MCF 10A (cell line): Measurements from ENCODE around the gene C14orf132. TPM values are rescaled to one million over a fixed set of nuclear protein-coding genes. Genes with fewer than 3 reads are reported as not detected.

Experiments
- BruUV-seq: library from RNA; stranded (reverse); fragments of 400-500 nt; replicated peaks from 2 replicates; lab custom pipeline; 2021; lab: Mats Ljungman, UMichigan
- CTCF ChIA-PET: fragments of 300-600 bp; sonication (Branson Sonifier 250); formaldehyde crosslinking; extraction: SDS; loops from one replicate; lab custom pipeline; 2021; ENCODE audit warnings: antibody characterized with exemption, inconsistent platforms; lab: Yijun Ruan, JAX
- POLR2A ChIA-PET: fragments of 300-600, 350-650 bp; sonication (Branson Sonifier 250); formaldehyde crosslinking; extraction: SDS; loops from one replicate; lab custom pipeline; 2020; ENCODE audit warnings: antibody characterized with exemption, inconsistent platforms; lab: Yijun Ruan, JAX
- DNase-seq: peaks from one replicate; pipeline ENCODE4 v3.0.0-alpha.2; 2018; ENCODE audit not compliant: unreplicated experiment
- H3K27ac Mint-ChIP-seq: one replicate; pipeline ENCODE4 v1.8.0; 2022; ENCODE audit warnings: mild to moderate bottlenecking, low read depth, mixed read lengths; ENCODE audit not compliant: unreplicated experiment
- H3K27me3 Mint-ChIP-seq: one replicate; pipeline ENCODE4 v1.8.0; 2022; ENCODE audit warnings: mixed read lengths; ENCODE audit not compliant: insufficient read depth, unreplicated experiment
- H3K36me3 Mint-ChIP-seq: one replicate; pipeline ENCODE4 v1.8.0; 2022; ENCODE audit warnings: mild to moderate bottlenecking, moderate library complexity, mixed read lengths; ENCODE audit not compliant: insufficient read depth, unreplicated experiment
- H3K4me1 Mint-ChIP-seq: one replicate; pipeline ENCODE4 v1.8.0; 2022; ENCODE audit warnings: mixed read lengths; ENCODE audit not compliant: insufficient read depth, unreplicated experiment
- H3K4me3 Mint-ChIP-seq: one replicate; pipeline ENCODE4 v1.8.0; 2022; ENCODE audit warnings: mild to moderate bottlenecking, moderate library complexity, mixed read lengths; ENCODE audit not compliant: unreplicated experiment
- H3K9me3 Mint-ChIP-seq: one replicate; pipeline ENCODE4 v1.8.0; 2022; ENCODE audit warnings: mixed read lengths; ENCODE audit not compliant: unreplicated experiment
- intact Hi-C: fragments of 100-400 bp; cut with micrococcal nuclease; formaldehyde crosslinking; loops from 2 replicates; pipeline ENCODE4 v1.14.1; 2022
- total RNA-seq: library from RNA; stranded (reverse); gene quantifications from 2 replicates; pipeline ENCODE4 v1.2.3, GENCODE V29; 2022
- TF ChIP-seq, protein P1 (sequence below): fragments of 200-600 bp; IDR thresholded peaks from one replicate; pipeline ENCODE4 v1.8.0; 2022; ENCODE audit warnings: antibody characterized with exemption, mild to moderate bottlenecking; ENCODE audit not compliant: unreplicated experiment

Gene C14orf132
- total RNA-seq, 1 experiment from 2014 or later = not detected

- ChIA-PET POLR2A (interaction anchor here (1.4 kb wide), 1 partner anchor 29 kb away, joined by 4 read pairs; no protein-coding TSS in a partner anchor), CTCF (interaction anchor here (0.9 to 8.8 kb wide), 2 partner anchors 35 to 214 kb away, joined by 3 to 188 read pairs; no protein-coding TSS in a partner anchor)
- no peak overlapping the region for H3K27ac Mint-ChIP-seq
- peaks cover 5% of the 10 kb centered on the region for H3K4me1 Mint-ChIP-seq
- peaks cover 7% of the 10 kb centered on the region for H3K36me3 Mint-ChIP-seq
- TF ChIP-seq, protein P1, sequence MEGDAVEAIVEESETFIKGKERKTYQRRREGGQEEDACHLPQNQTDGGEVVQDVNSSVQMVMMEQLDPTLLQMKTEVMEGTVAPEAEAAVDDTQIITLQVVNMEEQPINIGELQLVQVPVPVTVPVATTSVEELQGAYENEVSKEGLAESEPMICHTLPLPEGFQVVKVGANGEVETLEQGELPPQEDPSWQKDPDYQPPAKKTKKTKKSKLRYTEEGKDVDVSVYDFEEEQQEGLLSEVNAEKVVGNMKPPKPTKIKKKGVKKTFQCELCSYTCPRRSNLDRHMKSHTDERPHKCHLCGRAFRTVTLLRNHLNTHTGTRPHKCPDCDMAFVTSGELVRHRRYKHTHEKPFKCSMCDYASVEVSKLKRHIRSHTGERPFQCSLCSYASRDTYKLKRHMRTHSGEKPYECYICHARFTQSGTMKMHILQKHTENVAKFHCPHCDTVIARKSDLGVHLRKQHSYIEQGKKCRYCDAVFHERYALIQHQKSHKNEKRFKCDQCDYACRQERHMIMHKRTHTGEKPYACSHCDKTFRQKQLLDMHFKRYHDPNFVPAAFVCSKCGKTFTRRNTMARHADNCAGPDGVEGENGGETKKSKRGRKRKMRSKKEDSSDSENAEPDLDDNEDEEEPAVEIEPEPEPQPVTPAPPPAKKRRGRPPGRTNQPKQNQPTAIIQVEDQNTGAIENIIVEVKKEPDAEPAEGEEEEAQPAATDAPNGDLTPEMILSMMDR = no peak
- no peaks in the 10 kb centered on the region for H3K9me3 Mint-ChIP-seq
- DNase-seq = no peak
- no peak overlapping the region for H3K4me3 Mint-ChIP-seq
- no peaks in the 10 kb centered on the region for H3K27me3 Mint-ChIP-seq
- intact Hi-C loops = no loop called here
- no TSS peak for BruUV-seq
Measured at GRCh38 chr14:96062010-96062409, 22.8 kb downstream of the C14orf132 start.

- Mint-ChIP-seq H3K27me3 (no peaks in the 10 kb centered on the region), H3K36me3 (peaks cover 7% of the 10 kb centered on the region), H3K9me3 (no peaks in the 10 kb centered on the region), H3K4me3 (no peak overlapping the region), H3K27ac (no peak overlapping the region), H3K4me1 (peaks cover 5% of the 10 kb centered on the region)
- DNase-seq = no peak
- CTCF ChIA-PET = interaction anchor here (0.9 to 8.8 kb wide), 2 partner anchors 35 to 214 kb away, joined by 3 to 188 read pairs; no protein-coding TSS in a partner anchor
- TF ChIP-seq, protein P1 = no peak
- BruUV-seq = no TSS peak
- intact Hi-C loops = no loop called here
- POLR2A ChIA-PET = no interaction called here
Measured at GRCh38 chr14:96062506-96062905, 23.3 kb downstream of the C14orf132 start.

GRCh38 chr14:96064866-96065265 is 25.7 kb downstream of the C14orf132 start:
- intact Hi-C loops = no loop called here
- no peak overlapping the region for H3K27ac Mint-ChIP-seq
- peaks cover 2% of the 10 kb centered on the region for H3K27me3 Mint-ChIP-seq
- TF ChIP-seq, protein P1 = no peak
- peaks cover 5% of the 10 kb centered on the region for H3K4me1 Mint-ChIP-seq
- POLR2A ChIA-PET = no interaction called here
- H3K36me3 Mint-ChIP-seq = peaks cover 7% of the 10 kb centered on the region
- no peak for DNase-seq
- no peaks in the 10 kb centered on the region for H3K9me3 Mint-ChIP-seq
- BruUV-seq = no TSS peak
- CTCF ChIA-PET = interaction anchor here (0.6 to 1.2 kb wide), 4 partner anchors 8 to 34 kb away, joined by 3 to 4 read pairs (median 4); no protein-coding TSS in a partner anchor
- no peak overlapping the region for H3K4me3 Mint-ChIP-seq

GRCh38 chr14:96065661-96066459 is 26.7 kb downstream of the C14orf132 start:
- CTCF ChIA-PET = interaction anchor here (0.8 to 3.3 kb wide), 6 partner anchors 8 to 33 kb away, joined by 3 to 13 read pairs (median 4); no protein-coding TSS in a partner anchor

More at GRCh38 chr14:96065661-96066459, 26.7 kb downstream of the C14orf132 start:
- TF ChIP-seq, protein P1 = no peak
- BruUV-seq = no TSS peak
- Mint-ChIP-seq H3K27me3 (peaks cover 12% of the 10 kb centered on the region), H3K4me3 (no peak overlapping the region), H3K4me1 (no peaks in the 10 kb centered on the region), H3K36me3 (peaks cover 7% of the 10 kb centered on the region), H3K27ac (no peak overlapping the region), H3K9me3 (no peaks in the 10 kb centered on the region)
- DNase-seq = no peak
- POLR2A ChIA-PET = no interaction called here
- intact Hi-C loops = no loop called here
